ENCODE results near the gene AGTR1. TPM values are rescaled to one million over a fixed set of nuclear protein-coding genes. Genes with fewer than 3 reads are reported as not detected.
A peak's percentile ranks its signal among the peaks of the same experiment; 100 is the strongest.

The AGTR1 gene
- total RNA-seq, 1 donor from 2014 or later: not detected

DNA sequence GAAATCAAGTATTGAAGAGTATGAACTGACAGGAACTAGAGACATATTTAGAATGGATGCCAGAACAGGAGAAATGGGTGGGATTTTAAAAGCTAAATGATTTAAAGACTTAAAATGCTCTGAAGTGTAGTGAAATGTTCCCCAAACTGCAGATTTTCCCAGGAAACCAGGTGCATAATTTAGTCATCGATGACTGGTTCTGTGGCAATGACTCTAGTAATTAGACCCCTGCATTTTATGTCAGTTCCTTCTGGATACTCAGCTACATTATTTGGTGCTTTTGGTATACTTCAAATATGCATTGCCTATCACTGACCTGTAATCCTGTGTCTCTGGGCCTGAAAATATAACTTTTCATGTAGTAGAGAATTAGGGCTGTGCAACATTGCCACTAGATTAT lies 16.8 kb downstream of the AGTR1 start:
- H3K27ac ChIP-seq: no peak overlapping the region

DNA sequence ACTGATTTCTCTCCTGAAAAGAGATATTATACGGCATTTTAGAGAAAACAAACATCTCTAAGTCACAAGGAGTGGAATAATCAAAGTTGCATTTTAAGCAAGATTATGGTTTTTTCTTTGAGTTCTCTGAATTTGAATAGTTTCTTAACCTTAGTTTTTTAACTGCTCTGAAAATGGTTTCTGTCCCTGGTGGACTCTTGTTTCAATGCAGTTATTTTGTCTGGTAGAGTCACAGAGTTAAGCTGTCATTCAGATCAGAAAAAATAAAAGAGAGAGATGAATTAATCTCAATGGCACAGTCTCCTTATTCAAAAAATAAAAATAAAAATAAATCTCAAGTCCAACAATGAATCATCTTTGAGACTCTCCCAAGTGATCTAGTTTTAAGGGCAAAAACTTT lies 19.0 kb downstream of the AGTR1 start:
- Histone ChIP-seq H3K4me3 (no peak overlapping the region), H3K36me3 (no peaks in the 10 kb centered on the region), H3F3A (ENCODE audit: low read depth) (no peaks in the 10 kb centered on the region), H3K4me1 (no peaks in the 10 kb centered on the region), H2AFZ (replicated peaks) (no peak overlapping the region), H4K20me1 (ENCODE audit: low read depth) (no peaks in the 10 kb centered on the region), H3K4me2 (no peak overlapping the region), H3K27me3 (no peaks in the 10 kb centered on the region), H3K79me2 (ENCODE audit: low read depth) (no peaks in the 10 kb centered on the region), H3K9me3 (ENCODE audit: low read depth) (no peaks in the 10 kb centered on the region), H3K9ac (no peak overlapping the region), H3K27ac (no peak overlapping the region)
- TF ChIP-seq, protein P1, sequence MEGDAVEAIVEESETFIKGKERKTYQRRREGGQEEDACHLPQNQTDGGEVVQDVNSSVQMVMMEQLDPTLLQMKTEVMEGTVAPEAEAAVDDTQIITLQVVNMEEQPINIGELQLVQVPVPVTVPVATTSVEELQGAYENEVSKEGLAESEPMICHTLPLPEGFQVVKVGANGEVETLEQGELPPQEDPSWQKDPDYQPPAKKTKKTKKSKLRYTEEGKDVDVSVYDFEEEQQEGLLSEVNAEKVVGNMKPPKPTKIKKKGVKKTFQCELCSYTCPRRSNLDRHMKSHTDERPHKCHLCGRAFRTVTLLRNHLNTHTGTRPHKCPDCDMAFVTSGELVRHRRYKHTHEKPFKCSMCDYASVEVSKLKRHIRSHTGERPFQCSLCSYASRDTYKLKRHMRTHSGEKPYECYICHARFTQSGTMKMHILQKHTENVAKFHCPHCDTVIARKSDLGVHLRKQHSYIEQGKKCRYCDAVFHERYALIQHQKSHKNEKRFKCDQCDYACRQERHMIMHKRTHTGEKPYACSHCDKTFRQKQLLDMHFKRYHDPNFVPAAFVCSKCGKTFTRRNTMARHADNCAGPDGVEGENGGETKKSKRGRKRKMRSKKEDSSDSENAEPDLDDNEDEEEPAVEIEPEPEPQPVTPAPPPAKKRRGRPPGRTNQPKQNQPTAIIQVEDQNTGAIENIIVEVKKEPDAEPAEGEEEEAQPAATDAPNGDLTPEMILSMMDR (IDR thresholded peaks at IDR 0.05): peak; percentile 15
- TF ChIP-seq EZH2phosphoT487 (IDR thresholded peaks at IDR 0.05): no peak
- no peak overlapping the region for H3K27ac Mint-ChIP-seq
- H3K36me3 Mint-ChIP-seq: no peaks in the 10 kb centered on the region
- no peak overlapping the region for H3K4me3 Mint-ChIP-seq
- DNase-seq (ENCODE audit: low spot score): no peak
- H3K4me1 Mint-ChIP-seq: peaks cover 11% of the 10 kb centered on the region
- peaks cover 2% of the 10 kb centered on the region for H3K27me3 Mint-ChIP-seq (ENCODE audit: insufficient read depth, low read depth)
- no peaks in the 10 kb centered on the region for H3K9me3 Mint-ChIP-seq

More for the DNA sequence above, 16.8 kb downstream of the AGTR1 start:
- H3K9me3 ChIP-seq (ENCODE audit: low read depth): no peaks in the 10 kb centered on the region
- no peak overlapping the region for H2AFZ ChIP-seq (replicated peaks)
- no peaks in the 10 kb centered on the region for H3F3A ChIP-seq (ENCODE audit: low read depth)
- Mint-ChIP-seq H3K36me3 (no peaks in the 10 kb centered on the region), H3K4me3 (no peak overlapping the region), H3K4me1 (peaks cover 11% of the 10 kb centered on the region), H3K9me3 (no peaks in the 10 kb centered on the region), H3K27ac (no peak overlapping the region), H3K27me3 (ENCODE audit: insufficient read depth, low read depth) (peaks cover 2% of the 10 kb centered on the region)
- H3K4me1 ChIP-seq: no peaks in the 10 kb centered on the region
- H3K4me2 ChIP-seq: no peak overlapping the region
- H3K9ac ChIP-seq: no peak overlapping the region
- DNase-seq (ENCODE audit: low spot score): no peak
- H3K4me3 ChIP-seq: no peak overlapping the region
- TF ChIP-seq, protein P1 (IDR thresholded peaks at IDR 0.05): no peak
- TF ChIP-seq EZH2 (IDR thresholded peaks at IDR 0.05) (no peak), EZH2phosphoT487 (IDR thresholded peaks at IDR 0.05) (no peak)
- no peaks in the 10 kb centered on the region for H3K79me2 ChIP-seq (ENCODE audit: low read depth)
- no peaks in the 10 kb centered on the region for H4K20me1 ChIP-seq (ENCODE audit: low read depth)
- no peaks in the 10 kb centered on the region for H3K36me3 ChIP-seq
- no peaks in the 10 kb centered on the region for H3K27me3 ChIP-seq

DNA sequence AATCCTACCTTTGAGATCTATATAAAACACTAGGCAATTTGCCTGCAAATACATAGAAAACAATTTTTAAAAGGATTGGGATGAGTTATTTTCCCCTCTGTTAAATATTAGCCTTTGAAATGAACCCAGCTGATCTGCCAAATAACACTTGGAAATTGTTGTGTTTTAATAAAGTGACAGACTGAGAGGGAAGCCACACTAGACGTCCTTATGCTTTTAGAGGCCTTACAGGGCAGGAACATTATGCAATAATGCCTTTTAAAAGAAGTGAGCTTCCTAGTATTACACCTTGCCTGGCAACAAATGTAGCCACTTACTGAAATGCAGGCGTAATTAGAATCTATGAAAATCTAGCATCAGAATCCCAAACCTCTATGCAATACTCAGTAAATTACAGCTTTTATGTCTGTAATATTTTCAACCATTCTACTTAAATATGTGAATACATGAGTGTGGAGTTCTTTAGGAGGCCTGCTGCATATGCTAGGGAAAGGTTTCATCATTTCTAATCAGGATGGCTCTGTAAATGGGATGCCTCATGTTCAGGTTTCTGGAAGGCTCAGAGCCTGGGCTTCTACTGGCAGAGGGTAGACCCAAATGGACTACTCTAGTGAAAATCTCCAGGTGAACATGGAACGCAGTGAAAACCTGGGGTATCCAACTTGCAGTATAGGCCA lies 20.3 kb downstream of the AGTR1 start:
- no peak overlapping the region for H3K27ac Mint-ChIP-seq
- no peak overlapping the region for H3K27ac ChIP-seq
- H3K4me1 ChIP-seq: no peaks in the 10 kb centered on the region
- DNase-seq (ENCODE audit: low spot score): no peak
- no peaks in the 10 kb centered on the region for H4K20me1 ChIP-seq (ENCODE audit: low read depth)
- no peaks in the 10 kb centered on the region for H3K36me3 Mint-ChIP-seq
- H3K9me3 ChIP-seq (ENCODE audit: low read depth): no peaks in the 10 kb centered on the region
- no peak overlapping the region for H2AFZ ChIP-seq (replicated peaks)
- no peak overlapping the region for H3K4me2 ChIP-seq
- no peaks in the 10 kb centered on the region for H3F3A ChIP-seq (ENCODE audit: low read depth)
- no peaks in the 10 kb centered on the region for H3K27me3 Mint-ChIP-seq (ENCODE audit: insufficient read depth, low read depth)
- no peaks in the 10 kb centered on the region for H3K9me3 Mint-ChIP-seq
- H3K9ac ChIP-seq: no peak overlapping the region
- H3K79me2 ChIP-seq (ENCODE audit: low read depth): no peaks in the 10 kb centered on the region
- TF ChIP-seq, protein P1 (IDR thresholded peaks at IDR 0.05): no peak
- TF ChIP-seq EZH2phosphoT487 (IDR thresholded peaks at IDR 0.05) (no peak), EZH2 (IDR thresholded peaks at IDR 0.05) (no peak)
- H3K4me1 Mint-ChIP-seq: peaks cover 11% of the 10 kb centered on the region
- H3K4me3 ChIP-seq: no peak overlapping the region
- no peaks in the 10 kb centered on the region for H3K27me3 ChIP-seq
- H3K36me3 ChIP-seq: no peaks in the 10 kb centered on the region
- no peak overlapping the region for H3K4me3 Mint-ChIP-seq

Data from neural progenitor cell (in vitro differentiated cells).